ENCODE results near the gene METTL23. TPM values are rescaled to one million over a fixed set of nuclear protein-coding genes. Genes with fewer than 3 reads are reported as not detected.

METTL23 gene
- total and polyA plus RNA-seq, 2 of the 8 experiments (the other 6 are each of a cell fraction or from before 2014, with no cell fraction given), result 36.1 to 60.2 TPM

DNA sequence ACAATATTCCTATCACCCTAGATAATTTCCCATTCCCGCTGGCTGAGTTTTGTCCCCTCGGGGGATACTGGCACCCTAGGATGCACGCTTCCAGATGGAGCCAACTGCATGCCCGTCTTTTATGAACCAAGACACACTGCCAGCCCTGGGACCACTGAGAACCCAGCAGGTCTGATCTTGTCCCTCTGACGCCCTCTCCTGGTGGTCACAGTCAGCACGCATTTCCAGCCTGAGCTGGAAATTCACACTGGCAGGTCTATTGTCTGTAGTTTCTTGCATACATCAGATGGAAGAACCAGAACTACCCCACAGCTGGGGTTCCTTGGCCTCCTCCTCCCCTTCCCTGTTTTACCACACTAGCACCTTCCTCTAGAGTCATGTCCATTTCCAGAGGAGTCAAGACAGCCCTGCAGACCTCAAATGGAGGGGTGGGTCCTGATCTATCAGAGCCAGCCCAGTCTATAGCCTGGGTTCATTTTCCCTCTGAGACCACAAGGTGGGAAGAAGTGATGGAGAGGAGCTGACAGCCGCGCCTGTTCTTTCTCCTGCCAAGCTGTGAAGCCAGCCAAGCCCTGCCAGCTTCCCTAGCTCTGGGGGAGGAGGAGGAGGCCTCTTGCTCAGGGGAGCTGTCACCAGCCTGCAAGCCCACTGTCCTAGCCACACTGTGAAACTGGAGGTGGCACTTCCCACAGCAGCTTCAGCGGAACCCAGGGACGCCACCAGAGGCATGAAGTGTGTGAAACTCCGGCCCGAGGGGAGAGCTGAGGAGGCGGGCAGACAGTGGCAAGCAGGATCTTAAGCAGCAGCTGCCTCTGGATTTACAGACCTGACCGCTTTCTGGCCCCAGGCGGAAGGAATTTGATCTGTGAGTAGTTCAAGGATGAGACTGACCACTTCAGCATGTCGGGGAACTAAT lies 45.2 kb upstream of the METTL23 start:
- POLR2A ChIA-PET (ENCODE audit: partially characterized antibody), result interaction anchor here (0.6 to 3.7 kb wide), 8 partner anchors 10 to 147 kb away, joined by 3 to 18 read pairs (median 4); no protein-coding TSS in a partner anchor
- Histone ChIP-seq H2BK12ac (ENCODE audit: low read depth, low read length) (peak overlapping the region; percentile 50; the same call in 1 of the 2 replicates), H3K14ac (ENCODE audit: insufficient read length) (no peak overlapping the region), H2AK5ac (ENCODE audit: low read depth, low read length) (no peak overlapping the region), H4K5ac (ENCODE audit: insufficient read length, low read depth, low read length) (no peak overlapping the region), H3K23ac (ENCODE audit: insufficient read length) (no peak overlapping the region), H2AFZ (ENCODE audit: low read length) (no peak overlapping the region), H3K9ac (replicated peaks in 1 of 4; ENCODE audit: extremely low read depth in 1 of 4, low read depth in 3 of 4, low read length in 3 of 4) (no peak overlapping the region), H2BK20ac (ENCODE audit: low read length) (0 out of 2 replicates have a peak overlapping the region, but pooled peaks have one; percentile 9), H3K79me1 (ENCODE audit: low read depth, low read length) (no peaks in the 10 kb centered on the region), H3K4me3 (ENCODE audit: extremely low read depth in 1 of 4, insufficient read depth in 2 of 4, low read depth in 3 of 4, low read length in 4 of 4) (no peak overlapping the region), H3K79me2 (ENCODE audit: control insufficient read depth in 1 of 2, insufficient read depth in 2 of 2, low read length in 2 of 2) (no peaks in the 10 kb centered on the region), H4K8ac (ENCODE audit: extremely low read depth, insufficient read depth, low read length) (no peak overlapping the region), H2BK15ac (ENCODE audit: low read length) (no peak overlapping the region), H3K23me2 (ENCODE audit: low read depth, low read length) (no peaks in the 10 kb centered on the region), H2BK120ac (replicated peaks; ENCODE audit: low read depth, low read length) (no peak overlapping the region), H3K4me1 (replicated peaks in 1 of 4; ENCODE audit: control insufficient read depth in 3 of 4, insufficient read depth in 4 of 4, low read length in 3 of 4) (peaks cover 0 to 19% (median 10%) of the 10 kb centered on the region in 4 experiments; a peak in 5 of 7 replicates), H4K91ac (replicated peaks; ENCODE audit: insufficient read length, low read length) (no peak overlapping the region), H3K56ac (replicated peaks; ENCODE audit: insufficient read length, low read depth, low read length) (no peak overlapping the region), H2BK5ac (ENCODE audit: low read depth, low read length) (no peak overlapping the region), H3K27me3 (replicated peaks in 1 of 4; ENCODE audit: control insufficient read depth in 3 of 4, extremely low read depth in 1 of 4, insufficient read depth in 3 of 4, low read length in 3 of 4) (no peaks in the 10 kb centered on the region), H3K4ac (replicated peaks; ENCODE audit: insufficient read length, low read depth, low read length) (no peak overlapping the region), H3K18ac (ENCODE audit: extremely low read depth, low read length) (no peak overlapping the region), H4K20me1 (replicated peaks in 1 of 2; ENCODE audit: control insufficient read depth in 1 of 2, insufficient read depth in 2 of 2, low read length in 2 of 2) (peaks cover 0 to 3% of the 10 kb centered on the region in 2 experiments), H3K9me3 (ENCODE audit: insufficient read depth in 2 of 2, low read depth in 1 of 2, low read length in 1 of 2) (no peaks in the 10 kb centered on the region), H3K36me3 (ENCODE audit: control insufficient read depth in 2 of 4, insufficient read depth in 4 of 4, low read length in 3 of 4) (no peaks in the 10 kb centered on the region), H3K27ac (ENCODE audit: low read depth, low read length) (no peak overlapping the region), H3K4me2 (ENCODE audit: insufficient read depth in 1 of 2, low read depth in 2 of 2, low read length in 2 of 2) (no peak overlapping the region)
- WGBS, 2 experiments (ENCODE audit: extremely low coverage in 1 of 2, insufficient coverage in 1 of 2, insufficient read length in 1 of 2, insufficient replicate concordance in 2 of 2, low coverage in 1 of 2, low lambda C conversion rate in 2 of 2, missing lambda C conversion rate in 1 of 2), result 57% methylated on average over 13 of the region's 16 CpGs; no CpG with 5 or more reads in 1 of the 2 experiments
- FAIRE-seq (peak; percentile 85), DNase-seq (ENCODE audit: low read depth in 1 of 2, low spot score in 2 of 2) (peak; percentile 62 to 90)
- CTCF ChIA-PET (ENCODE audit: partially characterized antibody), result interaction anchor here (0.6 to 13.1 kb wide), 59 partner anchors 9 to 328 kb away, joined by 3 to 155 read pairs (median 6); partner anchors contain the start of genes AANAT, MXRA7, PRCD and PRPSAP1
- TF ChIP-seq RAD21 (IDR thresholded peaks at IDR 0.05 in 1 of 2, conservative IDR thresholded peaks at IDR 0.05 in 1 of 2; ENCODE audit: low read depth in 2 of 2, low read length in 2 of 2) (peak; percentile 84 to 91), CHD1 (IDR thresholded peaks at IDR 0.05; ENCODE audit: low read depth, low read length) (no peak), BCL11A (IDR thresholded peaks at IDR 0.05; ENCODE audit: low read depth in 2 of 2, low read length in 2 of 2) (no peak), TAF7 (optimal IDR thresholded peaks at IDR 0.05; ENCODE audit: borderline replicate concordance, low read depth, low read length) (peak; percentile 34), SP2 (IDR thresholded peaks at IDR 0.05; ENCODE audit: low read length) (no peak), CREB1 (IDR thresholded peaks at IDR 0.05) (peak; percentile 48; the same call in 1 of the 2 replicates), SP1 (IDR thresholded peaks at IDR 0.05; ENCODE audit: low read depth, low read length) (peak; percentile 35; the same call in 1 of the 2 replicates)
- TF ChIP-seq, protein P1, sequence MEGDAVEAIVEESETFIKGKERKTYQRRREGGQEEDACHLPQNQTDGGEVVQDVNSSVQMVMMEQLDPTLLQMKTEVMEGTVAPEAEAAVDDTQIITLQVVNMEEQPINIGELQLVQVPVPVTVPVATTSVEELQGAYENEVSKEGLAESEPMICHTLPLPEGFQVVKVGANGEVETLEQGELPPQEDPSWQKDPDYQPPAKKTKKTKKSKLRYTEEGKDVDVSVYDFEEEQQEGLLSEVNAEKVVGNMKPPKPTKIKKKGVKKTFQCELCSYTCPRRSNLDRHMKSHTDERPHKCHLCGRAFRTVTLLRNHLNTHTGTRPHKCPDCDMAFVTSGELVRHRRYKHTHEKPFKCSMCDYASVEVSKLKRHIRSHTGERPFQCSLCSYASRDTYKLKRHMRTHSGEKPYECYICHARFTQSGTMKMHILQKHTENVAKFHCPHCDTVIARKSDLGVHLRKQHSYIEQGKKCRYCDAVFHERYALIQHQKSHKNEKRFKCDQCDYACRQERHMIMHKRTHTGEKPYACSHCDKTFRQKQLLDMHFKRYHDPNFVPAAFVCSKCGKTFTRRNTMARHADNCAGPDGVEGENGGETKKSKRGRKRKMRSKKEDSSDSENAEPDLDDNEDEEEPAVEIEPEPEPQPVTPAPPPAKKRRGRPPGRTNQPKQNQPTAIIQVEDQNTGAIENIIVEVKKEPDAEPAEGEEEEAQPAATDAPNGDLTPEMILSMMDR (IDR thresholded peaks at IDR 0.05; ENCODE audit: control extremely low read depth in 1 of 3, insufficient read depth in 1 of 3, low read depth in 1 of 3, low read length in 3 of 3), result peak; percentile 92 to 95 (median 94)
